ENCODE data around the gene POLA2. TPM values are rescaled to one million over a fixed set of nuclear protein-coding genes. Genes with fewer than 3 reads are reported as not detected.

Gene POLA2
- total and polyA plus RNA-seq, 2 donors (not counting 3 experiments of a cell fraction or from before 2014, with no cell fraction given), result 24.0 to 30.0 TPM

DNA sequence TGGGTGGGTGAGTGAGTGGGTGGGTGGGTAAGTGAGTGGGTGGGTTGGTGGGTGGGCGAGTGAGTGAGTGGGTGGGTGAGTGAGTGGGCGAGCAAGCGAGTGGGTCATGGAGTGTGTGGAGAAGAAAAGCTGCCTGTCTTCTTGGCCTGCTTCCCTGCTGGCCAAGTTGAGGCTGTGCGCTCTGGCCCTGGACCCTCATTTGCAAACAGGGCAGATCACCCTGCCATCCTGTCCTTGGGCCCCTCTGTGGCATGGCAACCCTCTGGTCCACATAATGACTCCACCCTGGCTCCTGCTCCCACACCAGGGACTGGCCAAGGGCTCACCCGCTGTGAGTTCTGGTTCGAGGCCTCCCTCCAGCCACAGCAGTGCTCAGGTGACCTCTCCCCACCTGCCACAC, 44.9 kb upstream of the POLA2 start:
- no peak for DNase-seq (ENCODE audit: low read depth, low spot score)
- H3K79me2 ChIP-seq (ENCODE audit: control insufficient read depth, insufficient read depth, low read length), result no peaks in the 10 kb centered on the region
- no peaks in the 10 kb centered on the region for H3K4me1 ChIP-seq (ENCODE audit: control insufficient read depth, extremely low read depth, insufficient read depth, low read length)
- FAIRE-seq, result no peak
- dilution Hi-C loops (cut with MboI; ENCODE audit: extremely low pct_ligation_motif_present, low sequenced_read_pairs) (no loop called here), intact Hi-C loops (cut with micrococcal nuclease) (no loop called here)
- POLR2A ChIA-PET, result no interaction called here
- H3K27ac ChIP-seq (ENCODE audit: insufficient read depth, low read depth, low read length), result no peak overlapping the region
- CTCF ChIA-PET, result no interaction called here
- TF ChIP-seq JUN (IDR thresholded peaks at IDR 0.05; ENCODE audit: borderline replicate concordance, insufficient read depth, insufficient read length, low read depth), result no peak
- TF ChIP-seq, protein P1, sequence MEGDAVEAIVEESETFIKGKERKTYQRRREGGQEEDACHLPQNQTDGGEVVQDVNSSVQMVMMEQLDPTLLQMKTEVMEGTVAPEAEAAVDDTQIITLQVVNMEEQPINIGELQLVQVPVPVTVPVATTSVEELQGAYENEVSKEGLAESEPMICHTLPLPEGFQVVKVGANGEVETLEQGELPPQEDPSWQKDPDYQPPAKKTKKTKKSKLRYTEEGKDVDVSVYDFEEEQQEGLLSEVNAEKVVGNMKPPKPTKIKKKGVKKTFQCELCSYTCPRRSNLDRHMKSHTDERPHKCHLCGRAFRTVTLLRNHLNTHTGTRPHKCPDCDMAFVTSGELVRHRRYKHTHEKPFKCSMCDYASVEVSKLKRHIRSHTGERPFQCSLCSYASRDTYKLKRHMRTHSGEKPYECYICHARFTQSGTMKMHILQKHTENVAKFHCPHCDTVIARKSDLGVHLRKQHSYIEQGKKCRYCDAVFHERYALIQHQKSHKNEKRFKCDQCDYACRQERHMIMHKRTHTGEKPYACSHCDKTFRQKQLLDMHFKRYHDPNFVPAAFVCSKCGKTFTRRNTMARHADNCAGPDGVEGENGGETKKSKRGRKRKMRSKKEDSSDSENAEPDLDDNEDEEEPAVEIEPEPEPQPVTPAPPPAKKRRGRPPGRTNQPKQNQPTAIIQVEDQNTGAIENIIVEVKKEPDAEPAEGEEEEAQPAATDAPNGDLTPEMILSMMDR (IDR thresholded peaks at IDR 0.05; ENCODE audit: extremely low read depth in 1 of 2, insufficient read depth in 1 of 2, low read depth in 1 of 2, low read length in 2 of 2), result peak in 1 of 2 donors; percentile 7
- no peak overlapping the region for H3K9ac ChIP-seq (replicated peaks; ENCODE audit: extremely low read depth, insufficient read depth, low read length)
- no peaks in the 10 kb centered on the region for H3K9me1 ChIP-seq (replicated peaks; ENCODE audit: control insufficient read depth, extremely low read depth, insufficient read depth, low read length)
- H3K4me2 ChIP-seq (ENCODE audit: insufficient read depth, low read length), result no peak overlapping the region
- H4K20me1 ChIP-seq (replicated peaks; ENCODE audit: control insufficient read depth, extremely low read depth, insufficient read depth, low read length), result no peaks in the 10 kb centered on the region
- no peak overlapping the region for H2AFZ ChIP-seq (ENCODE audit: low read depth, low read length)
- no peak overlapping the region for H3K4me3 ChIP-seq (replicated peaks in 1 of 3; ENCODE audit: insufficient read depth in 1 of 3, low read depth in 1 of 3, low read length in 3 of 3)
- H3K9me3 ChIP-seq (replicated peaks; ENCODE audit: control insufficient read depth, insufficient read depth, low read length), result no peaks in the 10 kb centered on the region
- H3K27me3 ChIP-seq (ENCODE audit: control insufficient read depth in 2 of 2, insufficient read depth in 2 of 2, low read length in 2 of 2), result no peaks in the 10 kb centered on the region
- H3K36me3 ChIP-seq (ENCODE audit: control insufficient read depth in 2 of 2, extremely low read depth in 1 of 2, insufficient read depth in 2 of 2, low read length in 2 of 2), result no peaks in the 10 kb centered on the region
- BruUV-seq (replicated peaks), result no TSS peak

DNA sequence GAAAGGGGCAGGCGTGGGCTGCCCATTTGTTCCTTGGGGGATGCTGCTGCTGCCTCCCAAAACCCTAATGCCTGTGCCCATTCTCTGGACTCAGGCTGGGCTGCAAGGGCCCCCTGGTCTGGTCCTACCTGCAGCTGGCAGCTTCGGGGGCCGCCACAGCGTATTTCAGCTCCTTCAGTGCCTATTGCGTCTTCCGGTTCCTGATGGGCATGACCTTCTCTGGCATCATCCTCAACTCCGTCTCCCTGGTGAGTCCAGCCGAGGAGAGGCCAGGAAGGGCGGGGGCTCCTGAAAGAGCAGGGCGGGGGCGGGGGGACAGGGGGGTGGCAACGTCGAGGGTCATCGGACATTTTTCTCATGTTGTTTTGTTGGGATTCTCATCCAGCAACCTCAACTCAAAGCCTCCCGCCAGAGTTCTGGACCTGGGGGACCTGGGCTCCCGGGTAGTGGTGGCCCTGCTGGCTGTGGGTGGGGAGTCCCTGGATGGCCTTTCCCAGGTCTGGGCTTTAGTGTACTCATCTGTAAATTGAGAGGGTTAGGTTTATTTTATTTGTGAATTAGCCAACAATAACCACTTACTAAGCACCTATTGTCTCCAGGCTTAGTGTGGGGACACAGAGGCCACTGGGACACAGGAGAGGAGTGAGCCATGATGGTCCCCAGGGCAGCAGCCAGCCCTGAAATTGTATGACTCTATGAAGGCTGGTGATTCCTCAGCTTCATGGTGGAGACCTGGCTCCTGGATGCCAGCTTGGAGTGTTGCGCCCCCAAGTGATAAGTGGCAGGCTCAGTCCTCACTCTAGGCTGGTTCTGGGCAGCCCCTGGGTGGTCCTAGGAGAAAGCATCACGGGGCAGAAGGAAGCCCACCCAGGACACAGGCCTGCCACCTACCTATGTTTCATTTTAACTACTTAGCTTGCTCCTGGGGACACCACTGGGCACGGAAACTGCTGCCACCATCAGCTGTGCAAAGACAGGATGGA, 44.0 kb upstream of the POLA2 start:
- TF ChIP-seq MYC (IDR thresholded peaks at IDR 0.05; ENCODE audit: low read depth, low read length) (no peak), FOS (IDR thresholded peaks at IDR 0.05; ENCODE audit: borderline replicate concordance, insufficient read depth, low read length) (no peak), JUN (IDR thresholded peaks at IDR 0.05; ENCODE audit: borderline replicate concordance, insufficient read depth, insufficient read length, low read depth) (no peak), GATA2 (IDR thresholded peaks at IDR 0.05; ENCODE audit: insufficient read depth, insufficient read length, low read depth, low read length) (no peak)
- TF ChIP-seq, protein P1 (IDR thresholded peaks at IDR 0.05; ENCODE audit: extremely low read depth in 1 of 2, insufficient read depth in 1 of 2, low read depth in 1 of 2, low read length in 2 of 2), result no peak
- no peaks in the 10 kb centered on the region for H3K79me2 ChIP-seq (ENCODE audit: control insufficient read depth, insufficient read depth, low read length)
- BruUV-seq (replicated peaks), result no TSS peak
- FAIRE-seq (no peak), DNase-seq (ENCODE audit: low read depth, low spot score) (no peak)
- no peak overlapping the region for H3K9ac ChIP-seq (replicated peaks; ENCODE audit: extremely low read depth, insufficient read depth, low read length)
- ChIA-PET POLR2A (no interaction called here), CTCF (interaction anchor here (2.5 to 2.8 kb wide), 2 partner anchors 13 to 112 kb away, joined by 12 to 14 read pairs; no protein-coding TSS in a partner anchor)
- no peak overlapping the region for H3K4me2 ChIP-seq (ENCODE audit: insufficient read depth, low read length)
- peaks cover 4% of the 10 kb centered on the region for H3K4me1 ChIP-seq (ENCODE audit: control insufficient read depth, extremely low read depth, insufficient read depth, low read length)
- H2AFZ ChIP-seq (ENCODE audit: low read depth, low read length), result no peak overlapping the region
- no peaks in the 10 kb centered on the region for H3K27me3 ChIP-seq (ENCODE audit: control insufficient read depth in 2 of 2, insufficient read depth in 2 of 2, low read length in 2 of 2)
- H4K20me1 ChIP-seq (replicated peaks; ENCODE audit: control insufficient read depth, extremely low read depth, insufficient read depth, low read length), result no peaks in the 10 kb centered on the region
- dilution Hi-C loops (cut with MboI; ENCODE audit: extremely low pct_ligation_motif_present, low sequenced_read_pairs) (no loop called here), intact Hi-C loops (cut with micrococcal nuclease) (no loop called here)
- H3K9me1 ChIP-seq (replicated peaks; ENCODE audit: control insufficient read depth, extremely low read depth, insufficient read depth, low read length), result no peaks in the 10 kb centered on the region
- H3K4me3 ChIP-seq (replicated peaks in 1 of 3; ENCODE audit: insufficient read depth in 1 of 3, low read depth in 1 of 3, low read length in 3 of 3), result no peak overlapping the region
- no peaks in the 10 kb centered on the region for H3K36me3 ChIP-seq (ENCODE audit: control insufficient read depth in 2 of 2, extremely low read depth in 1 of 2, insufficient read depth in 2 of 2, low read length in 2 of 2)
- no peaks in the 10 kb centered on the region for H3K9me3 ChIP-seq (replicated peaks; ENCODE audit: control insufficient read depth, insufficient read depth, low read length)
- H3K27ac ChIP-seq (ENCODE audit: insufficient read depth, low read depth, low read length), result no peak overlapping the region

All from endothelial cell of umbilical vein (primary cell).